ENCODE results near the gene SIK2.

GRCh38 chr11:111736621-111737443 lies 134.6 kb downstream of the SIK2 start:
- no peak for TF ChIP-seq CCNT2 (IDR thresholded peaks at IDR 0.05; ENCODE audit: borderline replicate concordance, extremely low read depth, insufficient read length, low read depth, low read length)
- TF ChIP-seq, protein P1, sequence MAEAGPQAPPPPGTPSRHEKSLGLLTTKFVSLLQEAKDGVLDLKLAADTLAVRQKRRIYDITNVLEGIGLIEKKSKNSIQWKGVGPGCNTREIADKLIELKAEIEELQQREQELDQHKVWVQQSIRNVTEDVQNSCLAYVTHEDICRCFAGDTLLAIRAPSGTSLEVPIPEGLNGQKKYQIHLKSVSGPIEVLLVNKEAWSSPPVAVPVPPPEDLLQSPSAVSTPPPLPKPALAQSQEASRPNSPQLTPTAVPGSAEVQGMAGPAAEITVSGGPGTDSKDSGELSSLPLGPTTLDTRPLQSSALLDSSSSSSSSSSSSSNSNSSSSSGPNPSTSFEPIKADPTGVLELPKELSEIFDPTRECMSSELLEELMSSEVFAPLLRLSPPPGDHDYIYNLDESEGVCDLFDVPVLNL (CRISPR knock-in tag; IDR thresholded peaks at IDR 0.05; ENCODE audit: low read depth): no peak
- TF ChIP-seq SNRNP70 (optimal IDR thresholded peaks at IDR 0.05; ENCODE audit: low read depth, low read length): no peak
- TF ChIP-seq CC2D1A (IDR thresholded peaks at IDR 0.05): no peak
- no peak for TF ChIP-seq POLR2AphosphoS5 (IDR thresholded peaks at IDR 0.05; ENCODE audit: control insufficient read depth, insufficient read depth, low read depth, low read length)
- TF ChIP-seq, protein P2, sequence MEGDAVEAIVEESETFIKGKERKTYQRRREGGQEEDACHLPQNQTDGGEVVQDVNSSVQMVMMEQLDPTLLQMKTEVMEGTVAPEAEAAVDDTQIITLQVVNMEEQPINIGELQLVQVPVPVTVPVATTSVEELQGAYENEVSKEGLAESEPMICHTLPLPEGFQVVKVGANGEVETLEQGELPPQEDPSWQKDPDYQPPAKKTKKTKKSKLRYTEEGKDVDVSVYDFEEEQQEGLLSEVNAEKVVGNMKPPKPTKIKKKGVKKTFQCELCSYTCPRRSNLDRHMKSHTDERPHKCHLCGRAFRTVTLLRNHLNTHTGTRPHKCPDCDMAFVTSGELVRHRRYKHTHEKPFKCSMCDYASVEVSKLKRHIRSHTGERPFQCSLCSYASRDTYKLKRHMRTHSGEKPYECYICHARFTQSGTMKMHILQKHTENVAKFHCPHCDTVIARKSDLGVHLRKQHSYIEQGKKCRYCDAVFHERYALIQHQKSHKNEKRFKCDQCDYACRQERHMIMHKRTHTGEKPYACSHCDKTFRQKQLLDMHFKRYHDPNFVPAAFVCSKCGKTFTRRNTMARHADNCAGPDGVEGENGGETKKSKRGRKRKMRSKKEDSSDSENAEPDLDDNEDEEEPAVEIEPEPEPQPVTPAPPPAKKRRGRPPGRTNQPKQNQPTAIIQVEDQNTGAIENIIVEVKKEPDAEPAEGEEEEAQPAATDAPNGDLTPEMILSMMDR (IDR thresholded peaks at IDR 0.05 in 2 of 3, conservative IDR thresholded peaks at IDR 0.05 in 1 of 3; ENCODE audit: insufficient read depth in 2 of 3, low read depth in 1 of 3, low read length in 3 of 3): no peak
- TF ChIP-seq CREB1 (IDR thresholded peaks at IDR 0.05): no peak
- TF ChIP-seq CREB1 (CRISPR knock-in tag; IDR thresholded peaks at IDR 0.05): no peak
- TF ChIP-seq SREBF2 (CRISPR knock-in tag; IDR thresholded peaks at IDR 0.05): no peak
- TF ChIP-seq, protein P3, sequence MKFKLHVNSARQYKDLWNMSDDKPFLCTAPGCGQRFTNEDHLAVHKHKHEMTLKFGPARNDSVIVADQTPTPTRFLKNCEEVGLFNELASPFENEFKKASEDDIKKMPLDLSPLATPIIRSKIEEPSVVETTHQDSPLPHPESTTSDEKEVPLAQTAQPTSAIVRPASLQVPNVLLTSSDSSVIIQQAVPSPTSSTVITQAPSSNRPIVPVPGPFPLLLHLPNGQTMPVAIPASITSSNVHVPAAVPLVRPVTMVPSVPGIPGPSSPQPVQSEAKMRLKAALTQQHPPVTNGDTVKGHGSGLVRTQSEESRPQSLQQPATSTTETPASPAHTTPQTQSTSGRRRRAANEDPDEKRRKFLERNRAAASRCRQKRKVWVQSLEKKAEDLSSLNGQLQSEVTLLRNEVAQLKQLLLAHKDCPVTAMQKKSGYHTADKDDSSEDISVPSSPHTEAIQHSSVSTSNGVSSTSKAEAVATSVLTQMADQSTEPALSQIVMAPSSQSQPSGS (CRISPR knock-in tag; IDR thresholded peaks at IDR 0.05): no peak
- no peak for TF ChIP-seq SIN3A (IDR thresholded peaks at IDR 0.05; ENCODE audit: borderline replicate concordance in 2 of 2, control insufficient read depth in 1 of 2, low read depth in 2 of 2, low read length in 2 of 2)
- TF ChIP-seq MYC (IDR thresholded peaks at IDR 0.05; ENCODE audit: low read depth, low read length): no peak
- no peak for TF ChIP-seq MYC (CRISPR knock-in tag; IDR thresholded peaks at IDR 0.05; ENCODE audit: borderline replicate concordance, low read depth)
- TF ChIP-seq FOXA1 (IDR thresholded peaks at IDR 0.05; ENCODE audit: borderline replicate concordance): no peak
